Endothelial cell of umbilical vein (primary cell): Measurements from ENCODE around the gene ZBP1. TPM values are rescaled to one million over a fixed set of nuclear protein-coding genes. Genes with fewer than 3 reads are reported as not detected.

Experiments used
- BruUV-seq: library from RNA; stranded (reverse); fragments of 400-500 nt; replicated peaks from 2 replicates; lab custom pipeline; 2021; lab: Mats Ljungman, UMichigan
- CTCF ChIA-PET: fragments of 300-600, 350-600 bp; sonication (Branson Sonifier 250); formaldehyde crosslinking; loops from one replicate; lab custom pipeline; 2021; ENCODE audit warnings: antibody characterized with exemption, inconsistent platforms; lab: Charles Lee
- POLR2A ChIA-PET: fragments of 300-600, 350-600 bp; sonication (Branson Sonifier 250); formaldehyde crosslinking; loops from one replicate; lab custom pipeline; 2021; ENCODE audit warnings: antibody characterized with exemption, inconsistent platforms; lab: Charles Lee
- DNase-seq: peaks from one replicate; pipeline ENCODE4 v3.0.0-alpha.2; 2011; ENCODE audit warnings: low read depth, low spot score
- FAIRE-seq: peaks from 2 replicates; lab custom pipeline; 2011; peaks lifted over from hg19 to GRCh38; lab: Jason Lieb, UNC
- H2AFZ ChIP-seq: 2 replicates; pipeline ENCODE4 v1.6.0; 2012; ENCODE audit warnings: low read depth, low read length, control low read depth, inconsistent platforms
- H3K27ac ChIP-seq: 2 replicates; pipeline ENCODE4 v1.5.1; 2011; ENCODE audit warnings: low read depth, mild to moderate bottlenecking, control low read depth, low read length, moderate library complexity; ENCODE audit not compliant: insufficient read depth
- H3K27me3 ChIP-seq, 2 experiments: 2 replicates each; pipeline versions ENCODE4 v1.6.0 to v1.6.1; 2011; ENCODE audit warnings: low read length in 2 of 2, mixed read lengths in 1 of 2; ENCODE audit not compliant: control insufficient read depth in 2 of 2, insufficient read depth in 2 of 2
- H3K36me3 ChIP-seq, 2 experiments: 2 replicates in 1 of 2; 3 replicates in 1 of 2; pipeline ENCODE4 v1.5.1; 2011; ENCODE audit warnings: low read length in 2 of 2, mild to moderate bottlenecking in 1 of 2, moderate library complexity in 1 of 2; ENCODE audit not compliant: control insufficient read depth in 2 of 2, insufficient read depth in 2 of 2; ENCODE audit errors: extremely low read depth in 1 of 2
- H3K4me1 ChIP-seq: 3 replicates; pipeline ENCODE4 v1.5.1; 2011; ENCODE audit warnings: mild to moderate bottlenecking, low read length; ENCODE audit not compliant: control insufficient read depth, insufficient read depth; ENCODE audit errors: extremely low read depth
- H3K4me2 ChIP-seq: 2 replicates; pipeline ENCODE4 v1.6.1; 2011; ENCODE audit warnings: low read length, control low read depth, mixed read lengths; ENCODE audit not compliant: insufficient read depth
- H3K4me3 ChIP-seq, 3 experiments: fragments of 200-600 bp in 1 of 3; sonication (generic), shearing (Covaris generic) in 1 of 3; replicated peaks in 1 of 3; 2 replicates each; pipeline ENCODE4 v1.5.1; 2011 to 2016; ENCODE audit warnings: control low read depth in 3 of 3, low read length in 3 of 3, mild to moderate bottlenecking in 2 of 3, inconsistent platforms in 1 of 3, low read depth in 1 of 3, moderate library complexity in 1 of 3; ENCODE audit not compliant: insufficient read depth in 1 of 3
- H3K79me2 ChIP-seq: 2 replicates; pipeline ENCODE4 v1.6.0; 2012; ENCODE audit warnings: low read length, inconsistent platforms; ENCODE audit not compliant: control insufficient read depth, insufficient read depth
- H3K9ac ChIP-seq: replicated peaks from 2 replicates; pipeline ENCODE3; 2011; ENCODE audit warnings: low read length, control low read depth; ENCODE audit not compliant: insufficient read depth; ENCODE audit errors: extremely low read depth
- H3K9me1 ChIP-seq: replicated peaks from 3 replicates; pipeline ENCODE4 v1.6.0; 2011; ENCODE audit warnings: mild to moderate bottlenecking, low read length; ENCODE audit not compliant: control insufficient read depth, insufficient read depth; ENCODE audit errors: extremely low read depth
- H3K9me3 ChIP-seq: replicated peaks from 2 replicates; pipeline ENCODE4 v1.5.1; 2012; ENCODE audit warnings: low read length, inconsistent platforms; ENCODE audit not compliant: control insufficient read depth, insufficient read depth
- H4K20me1 ChIP-seq: replicated peaks from 2 replicates; pipeline ENCODE3; 2011; ENCODE audit warnings: mild to moderate bottlenecking, low read length; ENCODE audit not compliant: control insufficient read depth, insufficient read depth; ENCODE audit errors: extremely low read depth
- CTCF ChIP-seq, 2 donors: IDR thresholded peaks; 1 replicate in 1 of 2; 2 replicates in 1 of 2; pipeline ENCODE4 v1.5.1; 2011; ENCODE audit warnings: low read length in 2 of 2, mild to moderate bottlenecking in 2 of 2, moderate library complexity in 2 of 2, control low read depth in 1 of 2, inconsistent platforms in 1 of 2, low read depth in 1 of 2; ENCODE audit not compliant: insufficient read depth in 1 of 2; ENCODE audit errors: extremely low read depth in 1 of 2
- EZH2 ChIP-seq: IDR thresholded peaks from 2 replicates; pipeline ENCODE4 v1.6.1; 2012; ENCODE audit warnings: borderline replicate concordance, low read depth, mild to moderate bottlenecking, moderate library complexity, low read length, inconsistent platforms; ENCODE audit not compliant: severe bottlenecking
- FOS ChIP-seq: IDR thresholded peaks from 2 replicates; pipeline ENCODE4 v1.6.1; 2011; ENCODE audit warnings: mild to moderate bottlenecking, low read length, moderate library complexity, borderline replicate concordance; ENCODE audit not compliant: insufficient read depth
- GATA2 ChIP-seq: IDR thresholded peaks from 2 replicates; pipeline ENCODE4 v1.7.0; 2011; ENCODE audit warnings: low read depth, mild to moderate bottlenecking, moderate library complexity, mixed read lengths, low read length; ENCODE audit not compliant: insufficient read length, insufficient read depth
- JUN ChIP-seq: IDR thresholded peaks from 2 replicates; pipeline ENCODE4 v1.6.1; 2011; ENCODE audit warnings: borderline replicate concordance, low read depth; ENCODE audit not compliant: insufficient read length, insufficient read depth
- MAX ChIP-seq: IDR thresholded peaks from 2 replicates; pipeline ENCODE4 v1.6.1; 2011; ENCODE audit not compliant: insufficient read depth, insufficient read length
- MYC ChIP-seq: IDR thresholded peaks from one replicate; pipeline ENCODE4 v1.6.1; 2011; ENCODE audit warnings: mild to moderate bottlenecking, low read depth, low read length
- POLR2A ChIP-seq: IDR thresholded peaks from 2 replicates; pipeline ENCODE4 v1.6.1; 2012; ENCODE audit warnings: low read depth, mild to moderate bottlenecking, control low read depth, low read length
- POLR2AphosphoS5 ChIP-seq: IDR thresholded peaks from 2 replicates; pipeline ENCODE4 v1.6.1; 2012; ENCODE audit warnings: low read depth, mild to moderate bottlenecking, control low read depth, low read length, moderate library complexity; ENCODE audit not compliant: insufficient read depth
- dilution Hi-C: fragments of 300-500 bp; cut with MboI; formaldehyde crosslinking; loops from one replicate; pipeline ENCODE4 v1.15.0; 2019; ENCODE audit warnings: low sequenced_read_pairs; ENCODE audit not compliant: extremely low pct_ligation_motif_present
- intact Hi-C: fragments of 100-400 bp; cut with micrococcal nuclease; formaldehyde crosslinking; loops from one replicate; pipeline ENCODE4 v1.10.0; 2022
- polyA plus RNA-seq, 4 experiments: library from polyadenylated mRNA; depleted of rRNA in 3 of 4; stranded (reverse) in 3 of 4; unstranded in 1 of 4; fragments of >200 nt; gene quantifications; 2 replicates each; pipeline versions ENCODE4 v1.2.1 to v1.2.3, GENCODE V29; 2011 to 2012; ENCODE audit warnings: missing spikeins in 1 of 4
- total RNA-seq: library from RNA; stranded (reverse); gene quantifications from 2 replicates; pipeline ENCODE4 v1.2.3, GENCODE V29; 2021

Gene ZBP1
- total and polyA plus RNA-seq, 2 donors (not counting 3 experiments of a cell fraction or from before 2014, with no cell fraction given) = not detected

- TF ChIP-seq POLR2A (no peak), POLR2AphosphoS5 (no peak), GATA2 (no peak), CTCF (IDR thresholded peaks at IDR 0.05; ENCODE audit: extremely low read depth in 1 of 2, insufficient read depth in 1 of 2, low read depth in 1 of 2, low read length in 2 of 2) (no peak), MAX (no peak), JUN (no peak), MYC (no peak), FOS (no peak), EZH2 (no peak)
- Histone ChIP-seq H3K27me3 (no peaks in the 10 kb centered on the region), H3K4me3 (no peak overlapping the region), H3K9me3 (no peaks in the 10 kb centered on the region), H3K4me1 (no peaks in the 10 kb centered on the region), H2AFZ (no peak overlapping the region), H3K9ac (no peak overlapping the region), H3K4me2 (no peak overlapping the region), H3K36me3 (no peaks in the 10 kb centered on the region), H3K79me2 (no peaks in the 10 kb centered on the region), H4K20me1 (no peaks in the 10 kb centered on the region), H3K9me1 (no peaks in the 10 kb centered on the region), H3K27ac (no peak overlapping the region)
- ChIA-PET CTCF (interaction anchor here (1.4 to 1.8 kb wide), 3 partner anchors 13 to 32 kb away, joined by 3 to 5 read pairs (median 3); no protein-coding TSS in a partner anchor), POLR2A (no interaction called here)
- FAIRE-seq (no peak), DNase-seq (no peak)
- dilution Hi-C loops (no loop called here), intact Hi-C loops (no loop called here)
- BruUV-seq = no TSS peak
Observed at GRCh38 chr20:57568960-57569359, 51.3 kb downstream of the ZBP1 start.
